B cell (primary cell): Measurements from ENCODE around the gene EDN3. TPM values are rescaled to one million over a fixed set of nuclear protein-coding genes. Genes with fewer than 3 reads are reported as not detected.

Experiments
- ATAC-seq: fragments of 200-7000 bp; cut with Tn5 transposase; one replicate; pipeline ENCODE4 v1.10.0; 2021; ENCODE audit warnings: low read depth, mild to moderate bottlenecking, moderate number of reproducible peaks, moderate library complexity
- CTCF ChIA-PET: fragments of 350-600 bp; sonication (Branson Sonifier 250); formaldehyde crosslinking; loops from one replicate; lab custom pipeline; 2021; ENCODE audit warnings: antibody characterized with exemption, inconsistent platforms; lab: Charles Lee
- POLR2A ChIA-PET: fragments of 350-600 bp; sonication (Branson Sonifier 250); formaldehyde crosslinking; loops from one replicate; lab custom pipeline; 2021; ENCODE audit warnings: antibody characterized with exemption; lab: Charles Lee
- DNase-seq: peaks from one replicate; pipeline ENCODE4 v3.0.0; 2013
- H2AFZ ChIP-seq: 2 replicates; pipeline ENCODE4 v1.6.1; 2012; ENCODE audit warnings: mild to moderate bottlenecking, low read depth, low read length; ENCODE audit not compliant: insufficient read depth, poor library complexity, severe bottlenecking
- H3K27ac ChIP-seq, 2 donors: 1 replicate in 1 of 2; 2 replicates in 1 of 2; pipeline ENCODE4 v1.5.1; 2012 to 2013; ENCODE audit warnings: low read length in 2 of 2, mild to moderate bottlenecking in 2 of 2, moderate library complexity in 1 of 2
- H3K27me3 ChIP-seq, 4 experiments: fragments of 200-600 bp in 1 of 4; sonication (generic) in 1 of 4; replicated peaks in 1 of 4; 1 replicate in 2 of 4; 2 replicates in 2 of 4; pipeline versions ENCODE4 v1.6.1 to v1.7.0; 2013 to 2016; ENCODE audit warnings: low read length in 3 of 4, mild to moderate bottlenecking in 2 of 4, mixed read lengths in 1 of 4, moderate library complexity in 1 of 4; ENCODE audit not compliant: insufficient read depth in 4 of 4, control insufficient read depth in 3 of 4; ENCODE audit errors: control extremely low read depth in 1 of 4
- H3K36me3 ChIP-seq, 2 experiments: replicated peaks in 1 of 2; 1 replicate in 1 of 2; 2 replicates in 1 of 2; pipeline versions ENCODE4 v1.6.1 to v1.7.1; 2013; ENCODE audit warnings: low read length in 1 of 2; ENCODE audit not compliant: insufficient read depth in 2 of 2, control insufficient read depth in 1 of 2; ENCODE audit errors: control extremely low read depth in 1 of 2, extremely low read depth in 1 of 2
- H3K4me1 ChIP-seq, 2 donors: fragments of 200-600 bp in 1 of 2; sonication (generic) in 1 of 2; 1 replicate in 1 of 2; 2 replicates in 1 of 2; pipeline versions ENCODE4 v1.5.1 to v1.6.1; 2013 to 2017; ENCODE audit warnings: low read length in 2 of 2; ENCODE audit not compliant: control insufficient read depth in 2 of 2, insufficient read depth in 2 of 2
- H3K4me2 ChIP-seq: replicated peaks from 2 replicates; pipeline ENCODE3; 2012; ENCODE audit warnings: mild to moderate bottlenecking, low read depth, low read length; ENCODE audit not compliant: poor library complexity, severe bottlenecking
- H3K4me3 ChIP-seq, 5 experiments: fragments of 200-600 bp in 1 of 5; sonication (generic) in 1 of 5; 1 replicate in 3 of 5; 2 replicates in 2 of 5; pipeline versions ENCODE4 v1.5.1 to v1.7.0; 2011 to 2016; ENCODE audit warnings: low read length in 4 of 5, mild to moderate bottlenecking in 4 of 5, low read depth in 2 of 5, control low read depth in 1 of 5, moderate library complexity in 1 of 5; ENCODE audit not compliant: insufficient read depth in 1 of 5; ENCODE audit errors: control extremely low read depth in 1 of 5, extremely low read depth in 1 of 5
- H3K79me2 ChIP-seq: fragments of 200-600 bp; sonication (generic); one replicate; pipeline ENCODE4 v1.6.0; 2016; ENCODE audit warnings: low read length; ENCODE audit not compliant: control insufficient read depth, insufficient read depth
- H3K9ac ChIP-seq: fragments of 200-600 bp; sonication (generic); 2 replicates; pipeline ENCODE4 v1.6.1; 2017; ENCODE audit warnings: mild to moderate bottlenecking, low read length, moderate library complexity
- H3K9me3 ChIP-seq, 3 donors: one replicate each; pipeline versions ENCODE4 v1.6.1 to v1.7.1; 2013; ENCODE audit warnings: low read length in 2 of 3; ENCODE audit not compliant: control insufficient read depth in 2 of 3, insufficient read depth in 1 of 3; ENCODE audit errors: control extremely low read depth in 1 of 3
- H4K20me1 ChIP-seq: 2 replicates; pipeline ENCODE4 v1.6.0; 2012; ENCODE audit warnings: mild to moderate bottlenecking, low read length; ENCODE audit not compliant: insufficient read depth, control insufficient read depth, poor library complexity, severe bottlenecking
- H3K27ac Mint-ChIP-seq: one replicate; pipeline ENCODE4 v1.8.0; 2021; ENCODE audit warnings: mixed read lengths
- H3K27me3 Mint-ChIP-seq: one replicate; pipeline ENCODE4 v1.8.0; 2021; ENCODE audit warnings: mixed read lengths
- H3K4me1 Mint-ChIP-seq: one replicate; pipeline ENCODE4 v1.8.0; 2021; ENCODE audit warnings: mixed read lengths
- H3K4me3 Mint-ChIP-seq: one replicate; pipeline ENCODE4 v1.8.0; 2021; ENCODE audit warnings: mixed read lengths
- H3K9me3 Mint-ChIP-seq: one replicate; pipeline ENCODE4 v1.8.0; 2022; ENCODE audit warnings: mixed read lengths; ENCODE audit not compliant: insufficient read depth
- EZH2 ChIP-seq: IDR thresholded peaks from 2 replicates; pipeline ENCODE4 v1.6.1; 2012; ENCODE audit warnings: borderline replicate concordance, low read depth, mild to moderate bottlenecking, moderate library complexity, low read length; ENCODE audit not compliant: insufficient read depth, poor library complexity, severe bottlenecking
- WGBS: methylation state at CpG from one replicate; pipeline ENCODE4 v1.1.5; 2013; ENCODE audit warnings: missing lambda C conversion rate; ENCODE audit not compliant: insufficient coverage; 5-methylcytosine and 5-hydroxymethylcytosine counted together
- intact Hi-C: fragments of 100-400 bp; cut with micrococcal nuclease; formaldehyde crosslinking; loops from one replicate; pipeline ENCODE4 v1.10.0; 2022
- polyA plus RNA-seq: library from polyadenylated mRNA; depleted of rRNA; stranded (reverse); fragments of >200 nt; gene quantifications from 2 replicates; pipeline ENCODE4 v1.2.3, GENCODE V29; 2012
- total RNA-seq, 2 donors: library from RNA; stranded (reverse); fragments of 120-200 nt in 1 of 2; gene quantifications; 1 replicate in 1 of 2; 2 replicates in 1 of 2; pipeline versions ENCODE4 v1.2.3 to v1.2.4, GENCODE V29; 2013 to 2022
- TF ChIP-seq, protein P1 (sequence below): fragments of 200-600 bp; IDR thresholded peaks from one replicate; pipeline ENCODE4 v1.8.0; 2022; ENCODE audit warnings: antibody characterized with exemption, mild to moderate bottlenecking

EDN3 gene
- total and polyA plus RNA-seq, 2 donors (not counting 1 experiment from before 2014, with no cell fraction given), result 0.04 TPM; not detected in 1

DNA sequence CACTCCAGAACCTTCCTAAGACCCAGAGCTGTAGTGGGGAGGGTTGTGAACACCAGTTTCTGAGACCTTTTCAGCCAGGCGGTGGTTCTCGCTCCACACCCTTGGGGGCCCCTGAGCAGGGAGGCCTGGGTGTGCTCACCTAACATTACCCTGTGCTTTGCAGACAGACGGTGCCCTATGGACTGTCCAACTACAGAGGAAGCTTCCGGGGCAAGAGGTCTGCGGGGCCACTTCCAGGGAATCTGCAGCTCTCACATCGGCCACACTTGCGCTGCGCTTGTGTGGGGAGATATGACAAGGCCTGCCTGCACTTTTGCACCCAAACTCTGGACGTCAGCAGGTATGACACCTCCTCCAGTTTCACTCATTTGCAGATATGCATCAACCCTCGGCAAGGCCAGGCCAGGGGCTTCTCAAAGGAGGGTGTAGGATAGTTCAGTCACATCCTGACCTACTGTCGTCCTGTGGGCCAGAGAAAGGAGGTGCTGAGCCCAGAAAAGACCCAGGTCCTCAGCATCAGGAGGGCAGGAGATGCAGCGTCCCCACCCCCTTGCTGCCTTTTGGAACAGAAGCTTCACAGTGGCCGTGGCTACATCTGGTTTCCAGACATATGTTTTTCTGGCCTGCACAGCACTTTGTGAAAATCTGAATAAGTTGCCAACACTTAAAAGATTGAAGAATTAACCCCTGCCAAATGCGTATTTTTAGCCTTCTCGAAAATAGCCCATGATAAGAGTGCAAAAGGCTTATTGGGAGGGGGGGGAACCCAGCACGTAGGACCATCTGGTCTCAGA lies 20.6 kb downstream of the EDN3 start:
- CTCF ChIA-PET, result no interaction called here
- no peak for DNase-seq
- Histone ChIP-seq H3K36me3 (no peaks in the 10 kb centered on the region), H3K79me2 (no peaks in the 10 kb centered on the region), H3K9ac (no peak overlapping the region), H4K20me1 (no peaks in the 10 kb centered on the region), H3K4me2 (no peak overlapping the region), H3K4me1 (no peaks in the 10 kb centered on the region), H2AFZ (no peak overlapping the region), H3K9me3 (no peaks in the 10 kb centered on the region), H3K4me3 (no peak overlapping the region), H3K27ac (no peak overlapping the region), H3K27me3 (no peaks in the 10 kb centered on the region)
- Mint-ChIP-seq H3K27ac (no peak overlapping the region), H3K9me3 (no peaks in the 10 kb centered on the region), H3K4me3 (no peak overlapping the region), H3K4me1 (no peaks in the 10 kb centered on the region), H3K27me3 (peaks cover 3% of the 10 kb centered on the region)
- ATAC-seq, result no peak
- TF ChIP-seq, protein P1, sequence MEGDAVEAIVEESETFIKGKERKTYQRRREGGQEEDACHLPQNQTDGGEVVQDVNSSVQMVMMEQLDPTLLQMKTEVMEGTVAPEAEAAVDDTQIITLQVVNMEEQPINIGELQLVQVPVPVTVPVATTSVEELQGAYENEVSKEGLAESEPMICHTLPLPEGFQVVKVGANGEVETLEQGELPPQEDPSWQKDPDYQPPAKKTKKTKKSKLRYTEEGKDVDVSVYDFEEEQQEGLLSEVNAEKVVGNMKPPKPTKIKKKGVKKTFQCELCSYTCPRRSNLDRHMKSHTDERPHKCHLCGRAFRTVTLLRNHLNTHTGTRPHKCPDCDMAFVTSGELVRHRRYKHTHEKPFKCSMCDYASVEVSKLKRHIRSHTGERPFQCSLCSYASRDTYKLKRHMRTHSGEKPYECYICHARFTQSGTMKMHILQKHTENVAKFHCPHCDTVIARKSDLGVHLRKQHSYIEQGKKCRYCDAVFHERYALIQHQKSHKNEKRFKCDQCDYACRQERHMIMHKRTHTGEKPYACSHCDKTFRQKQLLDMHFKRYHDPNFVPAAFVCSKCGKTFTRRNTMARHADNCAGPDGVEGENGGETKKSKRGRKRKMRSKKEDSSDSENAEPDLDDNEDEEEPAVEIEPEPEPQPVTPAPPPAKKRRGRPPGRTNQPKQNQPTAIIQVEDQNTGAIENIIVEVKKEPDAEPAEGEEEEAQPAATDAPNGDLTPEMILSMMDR, result no peak
- no peak for TF ChIP-seq EZH2
- WGBS, result 87% methylated on average over 9 of the region's 16 CpGs
- POLR2A ChIA-PET, result no interaction called here
- intact Hi-C loops, result no loop called here

DNA sequence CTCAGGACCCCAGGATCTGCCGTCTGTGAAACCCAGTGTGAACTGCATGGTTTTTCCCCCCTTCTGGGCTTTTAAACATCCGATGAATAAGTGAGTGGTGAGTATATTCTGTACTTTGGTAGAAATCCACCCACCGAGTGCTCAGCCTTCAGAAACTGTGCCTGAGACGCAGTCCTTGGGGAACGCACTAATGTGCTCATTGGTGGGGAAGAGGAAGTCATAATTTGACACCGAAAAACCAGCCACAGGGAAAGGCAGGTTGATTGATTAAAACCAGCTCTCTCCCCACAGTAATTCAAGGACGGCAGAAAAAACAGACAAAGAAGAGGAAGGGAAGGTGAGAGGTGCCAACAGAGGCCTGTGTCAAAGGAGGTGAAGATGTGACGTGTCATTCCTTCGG lies 21.7 kb downstream of the EDN3 start:
- ChIA-PET CTCF (no interaction called here), POLR2A (no interaction called here)
- Histone ChIP-seq H4K20me1 (no peaks in the 10 kb centered on the region), H3K27me3 (no peaks in the 10 kb centered on the region), H3K27ac (no peak overlapping the region), H3K9ac (no peak overlapping the region), H3K4me2 (no peak overlapping the region), H3K4me3 (no peak overlapping the region), H3K9me3 (no peaks in the 10 kb centered on the region), H3K79me2 (no peaks in the 10 kb centered on the region), H3K4me1 (no peaks in the 10 kb centered on the region), H3K36me3 (no peaks in the 10 kb centered on the region), H2AFZ (no peak overlapping the region)
- Mint-ChIP-seq H3K27ac (no peak overlapping the region), H3K4me1 (no peaks in the 10 kb centered on the region), H3K9me3 (no peaks in the 10 kb centered on the region), H3K4me3 (no peak overlapping the region), H3K27me3 (peaks cover 4% of the 10 kb centered on the region)
- DNase-seq (no peak), ATAC-seq (no peak)
- WGBS, result 18% methylated on average over 3 of the region's 9 CpGs
- no peak for TF ChIP-seq EZH2
- TF ChIP-seq, protein P1, result no peak
- intact Hi-C loops, result no loop called here
